CD4-positive, alpha-beta memory T cell (primary cell): ENCODE results near the gene PFDN5. TPM values are rescaled to one million over a fixed set of nuclear protein-coding genes. Genes with fewer than 3 reads are reported as not detected.
A peak's percentile ranks its signal among the peaks of the same experiment; 100 is the strongest.
"Not testable (repeated sequence)": the region's sequence is repeated elsewhere in the genome, so short reads cannot be mapped to it uniquely, and the experiment has no call there.

Source experiments
- CTCF ChIA-PET: fragments of 350-600 bp; sonication (Branson Sonifier 250); formaldehyde crosslinking; loops from one replicate; lab custom pipeline; 2021; ENCODE audit warnings: inconsistent platforms; ENCODE audit not compliant: partially characterized antibody; lab: Charles Lee
- POLR2A ChIA-PET: fragments of 350-600 bp; sonication (Branson Sonifier 250); formaldehyde crosslinking; loops from one replicate; lab custom pipeline; 2021; ENCODE audit not compliant: partially characterized antibody; lab: Charles Lee
- DNase-seq, 5 donors: peaks; one replicate each; pipeline versions ENCODE4 v3.0.0 to v3.0.0-alpha.2; 2020 to 2022; ENCODE audit warnings: mixed read lengths in 1 of 5
- H3K27ac ChIP-seq: one replicate; pipeline ENCODE4 v1.7.0; 2013; ENCODE audit warnings: low read depth, low read length
- H3K27me3 ChIP-seq: 2 replicates; pipeline ENCODE4 v1.7.0; 2013; ENCODE audit warnings: mild to moderate bottlenecking, low read length, moderate library complexity; ENCODE audit not compliant: insufficient read depth
- H3K36me3 ChIP-seq: 2 replicates; pipeline ENCODE4 v1.7.0; 2013; ENCODE audit warnings: mild to moderate bottlenecking, low read length, moderate library complexity; ENCODE audit not compliant: insufficient read depth
- H3K4me1 ChIP-seq: 2 replicates; pipeline ENCODE4 v1.7.0; 2013; ENCODE audit warnings: mild to moderate bottlenecking, low read length, moderate library complexity; ENCODE audit not compliant: insufficient read depth
- H3K4me3 ChIP-seq, 2 donors: one replicate each; pipeline ENCODE4 v1.7.0; 2013; ENCODE audit warnings: low read length in 2 of 2, mild to moderate bottlenecking in 1 of 2
- H3K9me3 ChIP-seq, 2 donors: one replicate each; pipeline ENCODE4 v1.7.0; 2013; ENCODE audit warnings: low read length in 2 of 2, control low read depth in 1 of 2; ENCODE audit not compliant: control insufficient read depth in 1 of 2
- H3K27ac Mint-ChIP-seq, 7 donors: one replicate each; pipeline ENCODE4 v1.8.0; 2020 to 2021; ENCODE audit warnings: mixed read lengths in 7 of 7, mild to moderate bottlenecking in 6 of 7, inconsistent platforms in 3 of 7, moderate library complexity in 3 of 7
- H3K27me3 Mint-ChIP-seq, 2 donors: one replicate each; pipeline ENCODE4 v1.8.0; 2020 to 2021; ENCODE audit warnings: mixed read lengths in 2 of 2
- H3K36me3 Mint-ChIP-seq, 2 donors: one replicate each; pipeline ENCODE4 v1.8.0; 2020 to 2021; ENCODE audit warnings: mixed read lengths in 2 of 2, inconsistent platforms in 1 of 2, mild to moderate bottlenecking in 1 of 2
- H3K4me1 Mint-ChIP-seq, 4 donors: one replicate each; pipeline ENCODE4 v1.8.0; 2020 to 2021; ENCODE audit warnings: mixed read lengths in 4 of 4, mild to moderate bottlenecking in 1 of 4
- H3K4me3 Mint-ChIP-seq, 8 donors: one replicate each; pipeline ENCODE4 v1.8.0; 2020 to 2021; ENCODE audit warnings: mixed read lengths in 8 of 8, mild to moderate bottlenecking in 7 of 8, moderate library complexity in 6 of 8, inconsistent platforms in 3 of 8
- H3K9me3 Mint-ChIP-seq, 8 donors: one replicate each; pipeline ENCODE4 v1.8.0; 2020 to 2021; ENCODE audit warnings: mixed read lengths in 8 of 8, mild to moderate bottlenecking in 5 of 8, inconsistent platforms in 3 of 8, moderate library complexity in 1 of 8
- intact Hi-C: fragments of 100-400 bp; cut with micrococcal nuclease; formaldehyde crosslinking; loops from one replicate; pipeline ENCODE4 v1.15.1; 2023
- polyA plus RNA-seq, 2 donors: library from polyadenylated mRNA; unstranded; fragments of 300-500 nt; fragmentation: Illumina TruSeq; gene quantifications; one replicate each; pipeline ENCODE4 v1.2.3, GENCODE V29; 2021
- total RNA-seq, 2 experiments: library from RNA; stranded (reverse); gene quantifications; one replicate each; pipeline ENCODE4 v1.2.3, GENCODE V29; 2021

PFDN5 gene
- total and polyA plus RNA-seq, 4 experiments from 2014 or later: 717 to 1,410 (median 1,012) TPM

DNA sequence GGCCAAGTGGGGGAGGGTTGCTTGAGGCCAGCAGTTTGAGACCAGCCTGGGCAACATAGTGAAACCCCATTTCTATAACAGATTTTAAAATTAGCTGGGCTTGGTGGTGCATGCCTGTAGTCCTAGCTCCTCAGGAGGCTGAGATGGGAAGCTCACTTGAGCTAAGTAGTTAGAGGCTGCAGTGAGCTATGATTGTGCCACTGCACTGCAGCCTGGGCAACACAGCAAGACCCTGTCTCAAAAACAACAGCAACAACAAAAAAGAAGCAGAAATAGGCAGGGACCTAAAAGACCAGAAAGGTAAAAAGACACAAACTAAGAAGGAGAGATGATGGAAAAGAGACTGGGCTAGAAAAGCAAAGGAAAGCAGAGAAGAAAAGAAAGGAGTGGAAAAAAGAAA is 37.0 kb downstream of the PFDN5 start:
- intact Hi-C loops, H3K36me3 ChIP-seq, H3K4me1 ChIP-seq, DNase-seq, H3K36me3 Mint-ChIP-seq, H3K4me3 ChIP-seq, H3K9me3 Mint-ChIP-seq, H3K4me1 Mint-ChIP-seq, H3K9me3 ChIP-seq, H3K27ac ChIP-seq: not testable (repeated sequence)
- ChIA-PET CTCF (interaction anchor here (0.7 to 2.6 kb wide), 6 partner anchors 11 to 235 kb away, joined by 3 to 8 read pairs (median 3); partner anchors contain the start of genes AAAS and IGFBP6), POLR2A (interaction anchor here (2.5 kb wide), 1 partner anchor 11 kb away, joined by 8 read pairs; the partner anchor contains the start of gene AAAS)
- Mint-ChIP-seq H3K27me3 (peaks cover 13 to 42% of the 10 kb centered on the region in 2 donors), H3K27ac (peak overlapping the region in 1 of 7 donors; percentile 64), H3K4me3 (peak overlapping the region in 1 of 8 donors; percentile 18)
- H3K27me3 ChIP-seq: peaks cover 12% of the 10 kb centered on the region

DNA sequence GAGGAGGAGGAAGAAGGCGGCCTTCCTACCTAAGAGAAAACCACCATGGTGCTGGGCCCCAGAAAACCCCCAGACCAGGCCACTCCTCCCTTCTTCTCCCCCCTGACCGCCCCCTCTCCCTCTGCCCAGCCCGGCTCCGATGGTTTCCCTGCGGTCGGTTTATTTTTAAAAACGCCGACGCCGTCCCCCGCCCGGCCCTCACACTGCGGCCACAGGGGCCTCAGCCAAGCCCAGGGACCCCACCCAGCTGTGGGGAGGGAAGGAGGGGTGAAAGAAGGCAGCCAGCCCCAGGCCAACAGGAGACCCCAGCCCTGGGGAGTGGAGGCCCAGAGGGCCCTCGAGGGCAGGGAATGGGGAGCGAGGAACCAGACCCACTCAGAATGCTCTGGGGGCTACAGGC is 37.4 kb downstream of the PFDN5 start:
- no peaks in the 10 kb centered on the region for H3K9me3 Mint-ChIP-seq
- no peak overlapping the region for H3K4me3 Mint-ChIP-seq

DNA sequence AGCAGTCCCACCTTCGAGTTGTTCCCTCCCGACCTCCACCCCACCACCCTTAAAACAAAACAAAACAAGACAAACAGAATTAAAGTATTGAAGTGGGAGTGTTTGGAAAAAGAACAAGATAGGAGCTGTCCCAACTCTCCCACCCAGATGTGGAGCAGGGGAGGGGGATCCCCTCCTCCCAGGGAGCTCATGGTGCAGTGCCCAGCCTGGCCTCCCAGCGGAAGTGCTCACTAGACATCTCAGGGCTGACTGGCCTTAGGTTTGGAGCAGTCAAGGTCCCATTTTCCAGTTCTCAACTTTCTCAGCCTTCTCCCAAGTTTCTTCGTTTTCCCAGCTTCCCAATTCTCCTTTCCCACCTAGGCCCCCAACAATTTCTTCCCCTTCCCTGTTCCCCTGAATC is 37.9 kb downstream of the PFDN5 start:
- CTCF ChIA-PET: interaction anchor here (0.6 kb wide), 1 partner anchor 13 kb away, joined by 3 read pairs; no protein-coding TSS in a partner anchor
- Mint-ChIP-seq H3K9me3 (no peaks in the 10 kb centered on the region), H3K27ac (no peak overlapping the region), H3K36me3 (no peaks in the 10 kb centered on the region), H3K4me1 (peaks cover 0 to 7% (median 2%) of the 10 kb centered on the region in 4 donors), H3K27me3 (peaks cover 19 to 51% of the 10 kb centered on the region in 2 donors), H3K4me3 (no peak overlapping the region)
- H3K36me3 ChIP-seq: no peaks in the 10 kb centered on the region
- intact Hi-C loops: no loop called here
- POLR2A ChIA-PET: no interaction called here
- peaks cover 21% of the 10 kb centered on the region for H3K27me3 ChIP-seq
- DNase-seq: no peak
- no peaks in the 10 kb centered on the region for H3K4me1 ChIP-seq
- no peak overlapping the region for H3K27ac ChIP-seq
- no peaks in the 10 kb centered on the region for H3K9me3 ChIP-seq
- no peak overlapping the region for H3K4me3 ChIP-seq

More for the DNA sequence above, 37.4 kb downstream of the PFDN5 start:
- Histone ChIP-seq H3K27me3 (peaks cover 16% of the 10 kb centered on the region), H3K4me3 (no peak overlapping the region), H3K4me1 (no peaks in the 10 kb centered on the region), H3K27ac (no peak overlapping the region), H3K36me3 (no peaks in the 10 kb centered on the region), H3K9me3 (no peaks in the 10 kb centered on the region)
- Mint-ChIP-seq H3K27me3 (peaks cover 14 to 46% of the 10 kb centered on the region in 2 donors), H3K4me1 (peaks cover 0 to 6% (median under 1%) of the 10 kb centered on the region in 4 donors), H3K36me3 (no peaks in the 10 kb centered on the region), H3K27ac (no peak overlapping the region)
- CTCF ChIA-PET: interaction anchor here (0.7 to 1.0 kb wide), 3 partner anchors 11 to 235 kb away, joined by 3 to 5 read pairs (median 3); partner anchors contain the start of genes AAAS and IGFBP6
- intact Hi-C loops: no loop called here
- POLR2A ChIA-PET: interaction anchor here (2.5 kb wide), 1 partner anchor 11 kb away, joined by 8 read pairs; the partner anchor contains the start of gene AAAS
- DNase-seq: no peak

GRCh38 chr12:53333845-53334244 is 38.5 kb downstream of the PFDN5 start:
- Histone ChIP-seq H3K36me3 (no peaks in the 10 kb centered on the region), H3K9me3 (no peaks in the 10 kb centered on the region), H3K4me1 (no peaks in the 10 kb centered on the region), H3K27me3 (peaks cover 22% of the 10 kb centered on the region), H3K27ac (no peak overlapping the region), H3K4me3 (no peak overlapping the region)
- ChIA-PET POLR2A (no interaction called here), CTCF (interaction anchor here (0.6 to 2.3 kb wide), 2 partner anchors 13 to 87 kb away, joined by 3 to 7 read pairs; no protein-coding TSS in a partner anchor)
- Mint-ChIP-seq H3K27me3 (peaks cover 21 to 54% of the 10 kb centered on the region in 2 donors), H3K9me3 (no peaks in the 10 kb centered on the region), H3K4me3 (no peak overlapping the region), H3K4me1 (peaks cover 0 to 7% (median 2%) of the 10 kb centered on the region in 4 donors), H3K36me3 (no peaks in the 10 kb centered on the region), H3K27ac (peak overlapping the region in 2 of 7 donors; percentile 17 to 29)
- no peak for DNase-seq
- intact Hi-C loops: no loop called here

- Histone ChIP-seq H3K36me3 (no peaks in the 10 kb centered on the region), H3K27ac (no peak overlapping the region), H3K4me3 (no peak overlapping the region), H3K4me1 (no peaks in the 10 kb centered on the region), H3K27me3 (peaks cover 22% of the 10 kb centered on the region), H3K9me3 (no peaks in the 10 kb centered on the region)
- CTCF ChIA-PET: interaction anchor here (1.0 to 2.3 kb wide), 3 partner anchors 11 to 86 kb away, joined by 5 to 15 read pairs (median 7); no protein-coding TSS in a partner anchor
- no peak overlapping the region for H3K27ac Mint-ChIP-seq
- H3K27me3 Mint-ChIP-seq: peaks cover 21 to 53% of the 10 kb centered on the region in 2 donors
- POLR2A ChIA-PET: interaction anchor here (0.9 to 1.2 kb wide), 2 partner anchors 10 to 14 kb away, joined by 3 to 4 read pairs; partner anchors contain the start of gene AAAS
- intact Hi-C loops: no loop called here
- no peaks in the 10 kb centered on the region for H3K9me3 Mint-ChIP-seq
- H3K36me3 Mint-ChIP-seq: no peaks in the 10 kb centered on the region
- no peak overlapping the region for H3K4me3 Mint-ChIP-seq
- no peak for DNase-seq
- H3K4me1 Mint-ChIP-seq: peaks cover 0 to 7% (median 2%) of the 10 kb centered on the region in 4 donors
Measured at GRCh38 chr12:53334822-53335221, 39.5 kb downstream of the PFDN5 start.

- H3K4me3 Mint-ChIP-seq: peak within 1 kb of the TSS in 1 of 8 donors; percentile 6
- peaks cover 21 to 52% of the 10 kb centered on the region in 2 donors for H3K27me3 Mint-ChIP-seq
- intact Hi-C loops: no loop called here
- H3K4me3 ChIP-seq: no peak within 1 kb of the TSS
- no peak for DNase-seq
- no peaks in the 10 kb centered on the region for H3K9me3 ChIP-seq
- ChIA-PET POLR2A (no interaction called here), CTCF (interaction anchor here (2.3 kb wide), 2 partner anchors 9 to 85 kb away, joined by 7 to 15 read pairs; no protein-coding TSS in a partner anchor)
- H3K4me1 ChIP-seq: no peaks in the 10 kb centered on the region
- H3K27ac ChIP-seq: no peak within 1 kb of the TSS
- peak within 1 kb of the TSS in 1 of 7 donors; percentile 11 for H3K27ac Mint-ChIP-seq
- peaks cover 0 to 1% (median 0%) of the 10 kb centered on the region in 8 donors for H3K9me3 Mint-ChIP-seq
- no peaks in the 10 kb centered on the region for H3K36me3 ChIP-seq
- no peaks in the 10 kb centered on the region for H3K36me3 Mint-ChIP-seq
- peaks cover 0 to 7% (median 2%) of the 10 kb centered on the region in 4 donors for H3K4me1 Mint-ChIP-seq
- H3K27me3 ChIP-seq: peaks cover 22% of the 10 kb centered on the region
Measured at GRCh38 chr12:53336181-53336681, 40.9 kb downstream of the PFDN5 start, which contains the start of gene SP7. Gene SP7, minus strand, starts transcription at chr12:53336354. Its CDS starts 708 bp downstream, at chr12:53335646.

DNA sequence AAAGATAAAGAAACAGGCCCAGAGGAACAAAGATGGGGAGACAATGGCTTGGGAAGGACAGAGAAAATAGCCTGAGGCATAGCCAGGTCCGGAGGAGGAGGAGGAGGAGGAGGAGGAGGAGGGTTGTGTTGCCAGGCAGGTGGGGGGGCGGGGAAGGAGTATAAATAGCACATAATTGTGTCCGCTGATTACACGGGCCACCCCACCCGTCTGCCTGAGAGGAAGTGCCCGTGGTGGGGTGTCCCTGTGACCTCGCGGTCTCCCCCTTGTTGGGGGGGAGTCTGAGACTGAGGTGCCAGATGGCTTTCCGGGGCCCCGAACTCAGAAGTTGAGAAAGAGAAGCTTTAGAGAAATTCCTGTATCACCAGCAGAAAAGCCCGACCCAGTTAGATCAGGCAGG is 42.7 kb downstream of the PFDN5 start:
- H3K27me3 ChIP-seq: peaks cover 22% of the 10 kb centered on the region
- Mint-ChIP-seq H3K9me3 (peaks cover 0 to 1% (median 0%) of the 10 kb centered on the region in 8 donors), H3K27me3 (peaks cover 20 to 44% of the 10 kb centered on the region in 2 donors), H3K4me3 (no peak overlapping the region), H3K4me1 (peaks cover 0 to 10% (median 2%) of the 10 kb centered on the region in 4 donors), H3K36me3 (no peaks in the 10 kb centered on the region), H3K27ac (peak overlapping the region in 2 of 7 donors; percentile 17 to 68)
- no peak overlapping the region for H3K4me3 ChIP-seq
- DNase-seq: no peak
- ChIA-PET CTCF (interaction anchor here (1.9 kb wide), 1 partner anchor 14 kb away, joined by 11 read pairs; no protein-coding TSS in a partner anchor), POLR2A (no interaction called here)
- intact Hi-C loops: no loop called here
- no peak overlapping the region for H3K27ac ChIP-seq
- no peaks in the 10 kb centered on the region for H3K36me3 ChIP-seq
- H3K9me3 ChIP-seq: no peaks in the 10 kb centered on the region
- no peaks in the 10 kb centered on the region for H3K4me1 ChIP-seq
